GM19099 (cell line): ENCODE data around the gene DTD1.

Experiments used
- POLR2A ChIP-seq: IDR thresholded peaks from 3 replicates; pipeline ENCODE4 v1.6.1; 2011; ENCODE audit warnings: low read depth; ENCODE audit not compliant: insufficient read length; ENCODE audit errors: extremely low read depth

DTD1 gene

GRCh38 chr20:18705910-18706309 lies 118.1 kb downstream of the DTD1 start:
- TF ChIP-seq POLR2A = no peak

- TF ChIP-seq POLR2A = no peak
Measured at GRCh38 chr20:18712131-18712530, 124.3 kb downstream of the DTD1 start.

GRCh38 chr20:18712882-18713281 lies 125.0 kb downstream of the DTD1 start:
- no peak for TF ChIP-seq POLR2A

- no peak for TF ChIP-seq POLR2A
Measured at GRCh38 chr20:18715564-18715963, 127.7 kb downstream of the DTD1 start.

GRCh38 chr20:18717062-18717461 lies 129.2 kb downstream of the DTD1 start:
- TF ChIP-seq POLR2A = no peak

- TF ChIP-seq POLR2A = no peak
Measured at GRCh38 chr20:18718129-18718528, 130.3 kb downstream of the DTD1 start.

- no peak for TF ChIP-seq POLR2A
Measured at GRCh38 chr20:18719426-18719825, 131.6 kb downstream of the DTD1 start.

GRCh38 chr20:18721551-18722115 lies 133.8 kb downstream of the DTD1 start:
- no peak for TF ChIP-seq POLR2A

GRCh38 chr20:18722371-18722770 lies 134.5 kb downstream of the DTD1 start:
- no peak for TF ChIP-seq POLR2A

- no peak for TF ChIP-seq POLR2A
Measured at GRCh38 chr20:18724077-18724476, 136.2 kb downstream of the DTD1 start.

GRCh38 chr20:18724788-18725464 lies 137.1 kb downstream of the DTD1 start:
- TF ChIP-seq POLR2A = no peak

- TF ChIP-seq POLR2A = no peak
Measured at GRCh38 chr20:18727032-18727508, 139.2 kb downstream of the DTD1 start.

- TF ChIP-seq POLR2A = no peak
Measured at GRCh38 chr20:18728165-18728869, 140.5 kb downstream of the DTD1 start.

- no peak for TF ChIP-seq POLR2A
Measured at GRCh38 chr20:18728870-18729224, 141.0 kb downstream of the DTD1 start.

- no peak for TF ChIP-seq POLR2A
Measured at GRCh38 chr20:18729231-18729825, 141.5 kb downstream of the DTD1 start.

- TF ChIP-seq POLR2A = no peak
Measured at GRCh38 chr20:18731940-18732339, 144.1 kb downstream of the DTD1 start.
